Ovary (tissue), 9 donors: ENCODE data around the gene PI4K2A. TPM values are rescaled to one million over a fixed set of nuclear protein-coding genes. Genes with fewer than 3 reads are reported as not detected.

Experiments
- DNase-seq, 5 donors: peaks; one replicate each; pipeline ENCODE4 v3.0.0-alpha.2; 2019 to 2020
- H3K27ac ChIP-seq, 2 donors: fragments of 200-600 bp; one replicate each; pipeline versions ENCODE4 v1.5.1 to v1.8.0; 2019 to 2022
- H3K27me3 ChIP-seq: fragments of 200-600 bp; one replicate; pipeline ENCODE4 v1.8.0; 2022
- H3K36me3 ChIP-seq: fragments of 200-600 bp; sonication (generic); one replicate; pipeline ENCODE4 v1.5.1; 2019
- H3K4me1 ChIP-seq: one replicate; pipeline ENCODE4 v1.8.1; 2013; ENCODE audit warnings: mild to moderate bottlenecking, moderate library complexity; ENCODE audit not compliant: insufficient read depth
- H3K4me3 ChIP-seq: fragments of 200-600 bp; sonication (generic); one replicate; pipeline ENCODE4 v1.5.1; 2017
- H3K9me3 ChIP-seq, 2 donors: fragments of 200-600 bp in 1 of 2; sonication (generic) in 1 of 2; one replicate each; pipeline versions ENCODE4 v1.5.1 to v1.8.1; 2013 to 2019; ENCODE audit warnings: mild to moderate bottlenecking in 1 of 2, moderate library complexity in 1 of 2
- EP300 ChIP-seq: sonication (generic); formaldehyde crosslinking; IDR thresholded peaks from one replicate; pipeline ENCODE4 v1.6.1; 2017; ENCODE audit warnings: antibody characterized with exemption
- POLR2A ChIP-seq: fragments of 450-650 bp; IDR thresholded peaks from one replicate; pipeline ENCODE4 v1.6.1; 2017; ENCODE audit warnings: antibody characterized with exemption, mild to moderate bottlenecking, moderate library complexity
- WGBS, 3 donors: extraction: QIAGEN DNeasy Blood & Tissue Kit in 1 of 3; methylation state at CpG; one replicate each; pipeline versions ENCODE4 v1.1.5 to v1.1.7; 2013 to 2017; 5-methylcytosine and 5-hydroxymethylcytosine counted together
- intact Hi-C, 4 donors: fragments of 100-400 bp; cut with DNase I; formaldehyde crosslinking; loops; one replicate each; pipeline versions ENCODE4 v1.11.0 to v1.15.1; 2022 to 2023
- polyA plus RNA-seq, 2 donors: library from polyadenylated mRNA; stranded (reverse); fragments of 200-250 nt in 1 of 2; fragments of 350-450 nt in 1 of 2; fragmentation: Illumina TruSeq in 1 of 2; extraction: RNeasy Lipid Tissue Mini Kit (QIAGEN cat#74804) in 1 of 2; gene quantifications; one replicate each; pipeline ENCODE4 v1.2.3, GENCODE V29; 2013 to 2014
- total RNA-seq, 7 donors: library from RNA; depleted of rRNA in 2 of 7; stranded (reverse); fragments of >200 nt in 2 of 7; fragmentation: NEBNext Ultra II Directional in 3 of 7; extraction: Animal tissue kit (Norgen Biotek cat#: 25700) in 3 of 7; gene quantifications; one replicate each; pipeline versions ENCODE4 v1.1.0 to v1.2.4, GENCODE V29; 2016 to 2023
- TF ChIP-seq, protein P1 (sequence below), 3 donors: fragments of 450-650 bp in 2 of 3; fragments of 200-600 bp in 1 of 3; IDR thresholded peaks; one replicate each; pipeline versions ENCODE4 v1.5.1 to v1.8.0; 2016 to 2022; ENCODE audit warnings: antibody characterized with exemption in 3 of 3, mild to moderate bottlenecking in 1 of 3
- donor health status: DM: no; HTN: no; CAD: no; lungs with moderate emphysema.
- donor health status: DM: no; HTN: no; CAD: no.
- donor health status: Bipolar disorder and iron deficiency.
- donor health status: DM: yes; HTN: yes; CAD: no.
- donor health status: DM: no; HTN: no; CAD: no.
- donor health status: DM: yes; HTN: yes; CAD: no.

Gene PI4K2A
- total and polyA plus RNA-seq, 9 donors = 10.8 to 23.8 (median 12.6) TPM

- intact Hi-C loops = no loop called here
- Histone ChIP-seq H3K4me1 (peaks cover 2% of the 10 kb centered on the region), H3K9me3 (no peaks in the 10 kb centered on the region), H3K36me3 (no peaks in the 10 kb centered on the region), H3K27ac (no peak overlapping the region), H3K4me3 (no peak overlapping the region), H3K27me3 (no peaks in the 10 kb centered on the region)
- DNase-seq = peak in 2 of 5 donors; percentile 32 to 58
- TF ChIP-seq POLR2A (no peak), EP300 (peak; percentile 72)
- TF ChIP-seq, protein P1, sequence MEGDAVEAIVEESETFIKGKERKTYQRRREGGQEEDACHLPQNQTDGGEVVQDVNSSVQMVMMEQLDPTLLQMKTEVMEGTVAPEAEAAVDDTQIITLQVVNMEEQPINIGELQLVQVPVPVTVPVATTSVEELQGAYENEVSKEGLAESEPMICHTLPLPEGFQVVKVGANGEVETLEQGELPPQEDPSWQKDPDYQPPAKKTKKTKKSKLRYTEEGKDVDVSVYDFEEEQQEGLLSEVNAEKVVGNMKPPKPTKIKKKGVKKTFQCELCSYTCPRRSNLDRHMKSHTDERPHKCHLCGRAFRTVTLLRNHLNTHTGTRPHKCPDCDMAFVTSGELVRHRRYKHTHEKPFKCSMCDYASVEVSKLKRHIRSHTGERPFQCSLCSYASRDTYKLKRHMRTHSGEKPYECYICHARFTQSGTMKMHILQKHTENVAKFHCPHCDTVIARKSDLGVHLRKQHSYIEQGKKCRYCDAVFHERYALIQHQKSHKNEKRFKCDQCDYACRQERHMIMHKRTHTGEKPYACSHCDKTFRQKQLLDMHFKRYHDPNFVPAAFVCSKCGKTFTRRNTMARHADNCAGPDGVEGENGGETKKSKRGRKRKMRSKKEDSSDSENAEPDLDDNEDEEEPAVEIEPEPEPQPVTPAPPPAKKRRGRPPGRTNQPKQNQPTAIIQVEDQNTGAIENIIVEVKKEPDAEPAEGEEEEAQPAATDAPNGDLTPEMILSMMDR (IDR thresholded peaks at IDR 0.05) = no peak
- WGBS, 3 donors = 25 to 34% (median 33%) methylated on average over 10 of the region's 10 CpGs
Observed at GRCh38 chr10:97596101-97597082, 44.1 kb upstream of the PI4K2A start.

GRCh38 chr10:97597778-97598177 lies 42.7 kb upstream of the PI4K2A start:
- intact Hi-C loops = no loop called here
- Histone ChIP-seq H3K4me3 (no peak overlapping the region), H3K36me3 (no peaks in the 10 kb centered on the region), H3K27me3 (no peaks in the 10 kb centered on the region), H3K9me3 (no peaks in the 10 kb centered on the region), H3K27ac (no peak overlapping the region), H3K4me1 (peaks cover 2% of the 10 kb centered on the region)
- TF ChIP-seq POLR2A (no peak), EP300 (no peak)
- TF ChIP-seq, protein P1 (IDR thresholded peaks at IDR 0.05) = no peak
- 95 to 98% (median 98%) methylated on average over 2 of the region's 2 CpGs for WGBS, 3 donors
- no peak for DNase-seq

- Histone ChIP-seq H3K27ac (no peak overlapping the region), H3K4me3 (no peak overlapping the region), H3K9me3 (no peaks in the 10 kb centered on the region), H3K27me3 (no peaks in the 10 kb centered on the region), H3K36me3 (no peaks in the 10 kb centered on the region), H3K4me1 (peaks cover 2% of the 10 kb centered on the region)
- 91 to 95% (median 92%) methylated on average over 19 of the region's 19 CpGs for WGBS, 3 donors
- TF ChIP-seq POLR2A (no peak), EP300 (no peak)
- TF ChIP-seq, protein P1 (IDR thresholded peaks at IDR 0.05) = no peak
- intact Hi-C loops = no loop called here
- no peak for DNase-seq
Observed at GRCh38 chr10:97598407-97599271, 41.8 kb upstream of the PI4K2A start.

DNA sequence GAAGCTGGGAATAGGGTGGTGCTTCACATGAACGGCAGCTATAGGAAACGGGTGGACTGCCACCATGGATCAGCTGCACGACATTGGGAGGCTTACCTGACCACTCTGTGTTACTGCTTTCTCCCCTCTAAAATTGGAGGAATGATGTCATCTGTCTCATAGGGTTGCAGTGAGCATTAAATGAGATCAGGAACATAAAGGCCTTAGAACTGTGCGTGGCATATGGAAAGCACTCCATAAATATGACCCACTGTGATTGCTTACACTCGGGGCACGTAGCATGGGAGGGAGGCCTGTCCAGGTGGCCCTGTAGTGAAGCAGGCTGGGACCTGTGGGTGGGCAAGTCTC lies 41.2 kb upstream of the PI4K2A start:
- TF ChIP-seq POLR2A (no peak), EP300 (no peak)
- TF ChIP-seq, protein P1 (IDR thresholded peaks at IDR 0.05) = no peak
- Histone ChIP-seq H3K27ac (no peak overlapping the region), H3K9me3 (no peaks in the 10 kb centered on the region), H3K36me3 (no peaks in the 10 kb centered on the region), H3K27me3 (no peaks in the 10 kb centered on the region), H3K4me3 (no peak overlapping the region), H3K4me1 (peaks cover 2% of the 10 kb centered on the region)
- no peak for DNase-seq
- intact Hi-C loops = no loop called here
- WGBS, 3 donors = 78 to 82% (median 81%) methylated on average over 6 of the region's 6 CpGs
